Cerebellar cortex (tissue), 1 donor: Measurements from ENCODE around the gene ARTN.

Experiments used
- DNase-seq: peaks from one replicate; pipeline ENCODE4 v3.0.0-alpha.2; 2015; ENCODE audit warnings: low spot score

ARTN gene

GRCh38 chr1:43933386-43934100 lies at the start of gene ARTN:
TSS of gene ARTN (plus strand) at chr1:43933801. CDS start at chr1:43935657, 1,856 bp downstream.
- no peak for DNase-seq

- no peak for DNase-seq
Measured at GRCh38 chr1:43885279-43885801, 48.3 kb upstream of the ARTN start.

- no peak for DNase-seq
Measured at GRCh38 chr1:43887748-43888147, 45.9 kb upstream of the ARTN start.

- no peak for DNase-seq
Measured at GRCh38 chr1:43890815-43891214, 42.8 kb upstream of the ARTN start.

- no peak for DNase-seq
Measured at GRCh38 chr1:43893006-43893405, 40.6 kb upstream of the ARTN start.

GRCh38 chr1:43898981-43899380 lies 34.6 kb upstream of the ARTN start:
- no peak for DNase-seq

GRCh38 chr1:43900386-43900785 lies 33.2 kb upstream of the ARTN start:
- DNase-seq = no peak

- DNase-seq = no peak
Measured at GRCh38 chr1:43901196-43901961, 32.2 kb upstream of the ARTN start.

GRCh38 chr1:43902058-43902831 lies 31.4 kb upstream of the ARTN start:
- DNase-seq = no peak

- DNase-seq = no peak
Measured at GRCh38 chr1:43904660-43905551, 28.7 kb upstream of the ARTN start.

- DNase-seq = no peak
Measured at GRCh38 chr1:43908226-43908625, 25.4 kb upstream of the ARTN start.

GRCh38 chr1:43908858-43909257 lies 24.7 kb upstream of the ARTN start:
- DNase-seq = no peak

- no peak for DNase-seq
Measured at GRCh38 chr1:43910343-43910742, 23.3 kb upstream of the ARTN start.

- DNase-seq = no peak
Measured at GRCh38 chr1:43912607-43913006, 21.0 kb upstream of the ARTN start.

- DNase-seq = no peak
Measured at GRCh38 chr1:43913051-43913501, 20.5 kb upstream of the ARTN start.

GRCh38 chr1:43913666-43914360 lies 19.8 kb upstream of the ARTN start:
- no peak for DNase-seq

GRCh38 chr1:43914576-43915525 lies 18.8 kb upstream of the ARTN start:
- DNase-seq = no peak

GRCh38 chr1:43919906-43920305 lies 13.7 kb upstream of the ARTN start:
- DNase-seq = no peak

- no peak for DNase-seq
Measured at GRCh38 chr1:43921022-43921421, 12.6 kb upstream of the ARTN start.

- no peak for DNase-seq
Measured at GRCh38 chr1:43924516-43924915, 9.1 kb upstream of the ARTN start.
